Adrenal gland (tissue), 5 donors: ENCODE data around the gene SERPIND1.

ENCODE experiments used
- CTCF ChIP-seq, 6 experiments: fragments of 450-650 bp in 4 of 6; fragments of 200-600 bp in 2 of 6; sonication (generic) in 1 of 6; IDR thresholded peaks; 1 replicate in 5 of 6; 2 replicates in 1 of 6; pipeline versions ENCODE4 v1.5.1 to v1.8.0; 2016 to 2021; ENCODE audit warnings: antibody characterized with exemption in 6 of 6, mild to moderate bottlenecking in 2 of 6, moderate library complexity in 1 of 6
- POLR2A ChIP-seq, 2 donors: fragments of 450-650 bp; IDR thresholded peaks; one replicate each; pipeline ENCODE4 v1.6.1; 2017; ENCODE audit warnings: antibody characterized with exemption in 2 of 2, mild to moderate bottlenecking in 2 of 2, moderate library complexity in 1 of 2
- donor health status: DM: no; HTN: no; CAD: no.

GRCh38 chr22:20799449-20799848, 25.5 kb downstream of the SERPIND1 start:
- no peak for TF ChIP-seq CTCF (IDR thresholded peaks at IDR 0.05)
- no peak for TF ChIP-seq POLR2A (IDR thresholded peaks at IDR 0.05)
